ENCODE data around the gene ELFN1.

DNA sequence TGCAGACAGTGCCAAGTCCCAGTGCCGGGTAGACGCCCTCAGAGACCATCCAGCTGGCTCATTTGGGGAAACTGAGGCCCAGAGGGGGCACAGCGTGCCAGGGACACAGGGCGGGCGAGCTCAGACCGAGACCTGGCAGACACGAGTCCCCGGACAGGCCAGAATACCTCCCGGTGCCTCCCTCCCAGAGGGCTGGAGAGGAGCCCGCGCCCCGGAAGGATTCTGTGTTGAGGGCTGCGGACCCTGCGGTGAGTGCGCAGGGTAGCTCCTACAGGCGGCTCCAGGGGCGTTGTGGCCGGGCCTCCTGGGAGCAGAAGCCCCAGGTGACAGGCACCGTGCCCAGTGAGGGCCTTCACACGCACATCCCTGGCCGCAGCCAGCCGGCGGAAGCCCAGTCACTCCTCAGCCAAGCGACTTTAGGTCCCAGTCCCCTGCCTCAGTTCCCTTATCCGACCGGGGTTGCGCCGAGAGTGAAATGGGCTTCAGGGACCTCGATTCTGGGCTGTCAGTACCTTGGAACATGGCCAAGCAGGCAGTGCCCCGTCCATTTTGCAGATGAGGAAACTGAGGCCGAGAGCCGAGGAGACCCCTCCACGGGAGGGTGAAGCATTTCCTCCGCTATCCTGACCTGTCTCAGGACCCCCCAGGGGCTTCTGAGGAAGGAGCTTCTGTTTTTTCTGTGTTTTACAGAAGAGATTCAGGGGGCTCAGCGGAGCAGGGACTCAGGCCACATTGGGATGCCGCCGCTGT is 73.6 kb downstream of the ELFN1 start:
- TF ChIP-seq CTCF (IDR thresholded peaks at IDR 0.05): no peak
- TF ChIP-seq POLR2A (IDR thresholded peaks at IDR 0.05): no peak

Measured in gastroesophageal sphincter (tissue), 3 donors.